Measurements from ENCODE around the gene CER1. TPM values are rescaled to one million over a fixed set of nuclear protein-coding genes. Genes with fewer than 3 reads are reported as not detected.

Gene CER1, protein sequence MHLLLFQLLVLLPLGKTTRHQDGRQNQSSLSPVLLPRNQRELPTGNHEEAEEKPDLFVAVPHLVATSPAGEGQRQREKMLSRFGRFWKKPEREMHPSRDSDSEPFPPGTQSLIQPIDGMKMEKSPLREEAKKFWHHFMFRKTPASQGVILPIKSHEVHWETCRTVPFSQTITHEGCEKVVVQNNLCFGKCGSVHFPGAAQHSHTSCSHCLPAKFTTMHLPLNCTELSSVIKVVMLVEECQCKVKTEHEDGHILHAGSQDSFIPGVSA
- total RNA-seq (2014; rRNA removed; shearing (Covaris generic); ENCODE audit: low replicate concordance), result not detected in 2 replicates

DNA sequence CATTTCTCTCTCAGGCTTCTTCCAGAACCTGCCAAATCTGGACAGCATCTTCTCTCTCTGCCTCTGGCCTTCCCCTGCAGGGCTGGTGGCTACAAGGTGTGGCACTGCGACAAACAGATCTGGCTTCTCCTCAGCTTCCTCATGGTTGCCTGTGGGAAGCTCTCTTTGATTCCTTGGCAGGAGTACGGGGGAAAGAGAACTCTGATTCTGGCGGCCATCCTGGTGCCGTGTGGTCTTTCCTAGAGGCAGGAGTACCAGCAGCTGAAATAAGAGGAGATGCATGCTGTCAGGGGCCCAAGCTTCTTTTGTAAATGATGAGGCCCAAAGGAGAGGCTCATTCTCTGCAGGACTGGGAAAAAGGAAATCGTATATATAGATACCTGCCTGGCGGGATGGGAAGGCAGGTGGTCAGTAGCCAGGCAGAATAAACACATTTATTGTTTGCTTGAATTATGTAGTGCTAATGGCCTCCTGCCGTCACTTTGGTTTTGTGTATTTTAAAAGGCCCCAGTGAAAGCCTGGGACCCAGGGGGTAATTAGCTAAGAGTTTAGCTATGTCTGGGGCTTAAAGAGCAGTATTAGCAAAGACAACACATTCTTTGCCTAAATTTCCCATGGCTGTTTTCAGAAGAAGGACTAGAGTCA lies at the start of gene CER1:
Gene CER1, minus strand, starts transcription at position 343 of the 645 bp plus-strand sequence. Its CDS starts 61 bp downstream, at position 282.
- no peak for DNase-seq
- no peaks in the 10 kb centered on the region for H3K36me3 ChIP-seq
- H3K27me3 ChIP-seq, result peaks cover 81% of the 10 kb centered on the region
- H3K9me3 ChIP-seq, result no peaks in the 10 kb centered on the region
- no peak within 1 kb of the TSS for H3K4me3 ChIP-seq

- Histone ChIP-seq H3K9me3 (no peaks in the 10 kb centered on the region), H3K27me3 (peaks cover 47% of the 10 kb centered on the region), H3K36me3 (no peaks in the 10 kb centered on the region), H3K4me3 (no peak overlapping the region)
- no peak for DNase-seq
Measured at GRCh38 chr9:14770592-14770991, 48.1 kb upstream of the CER1 start.

GRCh38 chr9:14769230-14769571 lies 46.7 kb upstream of the CER1 start:
- DNase-seq, result peak; percentile 67
- no peak overlapping the region for H3K4me3 ChIP-seq
- H3K9me3 ChIP-seq, result no peaks in the 10 kb centered on the region

GRCh38 chr9:14768405-14769229 lies 46.1 kb upstream of the CER1 start:
- H3K27me3 ChIP-seq, result peaks cover 64% of the 10 kb centered on the region
- H3K9me3 ChIP-seq, result no peaks in the 10 kb centered on the region
- peak; percentile 76 for DNase-seq
- H3K36me3 ChIP-seq, result no peaks in the 10 kb centered on the region
- no peak overlapping the region for H3K4me3 ChIP-seq

More at GRCh38 chr9:14769230-14769571, 46.7 kb upstream of the CER1 start:
- H3K36me3 ChIP-seq, result no peaks in the 10 kb centered on the region
- peaks cover 60% of the 10 kb centered on the region for H3K27me3 ChIP-seq

DNA sequence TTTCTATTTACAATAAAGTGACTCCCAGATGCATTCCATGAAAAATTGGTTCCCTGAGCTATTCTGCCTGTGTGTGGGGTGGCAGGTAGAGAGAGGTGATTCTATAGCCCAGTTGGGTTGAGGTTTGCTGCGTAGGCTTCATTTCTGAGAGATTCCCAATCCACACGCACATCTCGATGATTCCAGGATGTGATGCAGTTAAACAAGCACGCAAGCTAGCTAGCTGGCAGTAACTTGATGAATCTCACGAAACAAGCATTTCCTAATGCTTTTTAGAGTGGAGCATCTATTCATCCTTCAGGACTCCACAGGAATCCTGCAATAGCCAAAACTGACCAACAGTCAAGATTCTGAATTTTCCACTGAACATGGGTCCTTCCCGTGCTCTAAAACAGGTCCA lies 43.8 kb upstream of the CER1 start:
- Histone ChIP-seq H3K36me3 (no peaks in the 10 kb centered on the region), H3K4me3 (no peak overlapping the region), H3K27me3 (peaks cover 67% of the 10 kb centered on the region), H3K9me3 (no peaks in the 10 kb centered on the region)
- DNase-seq, result peak; percentile 64

DNA sequence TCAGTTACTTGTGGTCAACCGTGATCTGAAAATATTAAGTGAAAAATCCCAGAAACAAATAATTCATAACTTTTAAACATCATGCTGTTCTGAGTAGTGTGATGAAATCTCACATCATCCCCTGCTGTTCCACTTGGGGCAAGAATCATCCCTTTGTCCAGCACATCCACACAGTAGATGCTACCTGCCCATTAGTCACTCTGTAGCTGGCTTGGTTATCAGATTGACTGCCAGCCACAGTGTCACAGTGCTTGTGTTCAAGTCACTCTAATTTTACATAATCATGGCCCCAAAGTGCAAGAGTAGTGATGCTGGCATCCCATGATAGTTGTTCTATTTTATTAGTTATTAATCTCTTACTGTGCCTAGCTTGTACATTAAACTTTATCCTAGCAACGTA lies 39.1 kb upstream of the CER1 start:
- H3K36me3 ChIP-seq, result no peaks in the 10 kb centered on the region
- no peak for DNase-seq
- peaks cover 71% of the 10 kb centered on the region for H3K27me3 ChIP-seq
- H3K4me3 ChIP-seq, result no peak overlapping the region
- 0 out of 2 replicates have a peak, but pooled peaks cover 2% of the 10 kb centered on the region for H3K9me3 ChIP-seq

DNA sequence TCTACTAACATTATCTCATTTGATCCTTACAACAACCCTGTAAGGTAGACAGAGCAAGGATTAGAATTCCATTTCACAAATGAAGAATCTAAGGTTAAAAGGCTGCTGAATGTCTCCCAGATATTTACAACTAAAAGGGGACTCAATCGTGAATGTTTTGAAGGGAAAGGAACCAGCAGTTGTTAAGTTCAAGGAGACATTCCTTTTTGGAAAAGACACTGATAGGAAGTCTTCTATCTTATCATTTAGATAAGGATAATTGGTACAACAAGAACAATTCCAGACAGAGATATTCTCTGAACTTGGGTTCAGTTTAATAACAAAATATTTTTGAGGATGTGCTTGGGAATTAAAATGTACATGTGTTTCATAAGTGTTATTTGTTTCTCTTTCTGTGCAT lies 37.5 kb upstream of the CER1 start:
- no peak for DNase-seq
- H3K9me3 ChIP-seq, result 0 out of 2 replicates have a peak, but pooled peaks cover 2% of the 10 kb centered on the region
- H3K27me3 ChIP-seq, result peaks cover 63% of the 10 kb centered on the region
- no peak overlapping the region for H3K4me3 ChIP-seq
- H3K36me3 ChIP-seq, result no peaks in the 10 kb centered on the region

GRCh38 chr9:14756291-14756690 lies 33.8 kb upstream of the CER1 start:
- 0 out of 2 replicates have a peak, but pooled peaks cover 2% of the 10 kb centered on the region for H3K9me3 ChIP-seq

DNA sequence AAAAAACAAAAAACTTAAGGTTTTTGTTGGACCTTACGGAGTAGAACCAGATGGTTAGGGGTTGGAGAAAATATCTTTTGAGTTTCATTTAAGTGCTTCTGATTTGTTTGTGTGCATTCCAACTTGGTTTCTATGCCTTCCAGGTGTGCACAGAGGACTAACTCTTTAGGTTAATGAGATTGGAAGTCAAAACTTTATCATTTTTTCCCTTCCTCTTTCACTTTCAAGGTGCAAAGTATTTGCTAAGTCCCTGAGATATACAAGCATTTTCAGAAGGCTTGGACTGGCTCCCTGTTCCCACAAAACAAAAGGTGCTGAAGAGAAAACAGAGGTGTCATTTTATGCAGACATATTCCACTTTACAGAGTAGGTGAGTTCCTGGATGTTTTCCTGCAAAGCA lies 30.3 kb upstream of the CER1 start:
- DNase-seq, result no peak
- Histone ChIP-seq H3K36me3 (no peaks in the 10 kb centered on the region), H3K4me3 (no peak overlapping the region), H3K27me3 (peaks cover 66% of the 10 kb centered on the region), H3K9me3 (no peaks in the 10 kb centered on the region)

More at GRCh38 chr9:14756291-14756690, 33.8 kb upstream of the CER1 start:
- no peak overlapping the region for H3K4me3 ChIP-seq
- no peaks in the 10 kb centered on the region for H3K36me3 ChIP-seq
- DNase-seq, result no peak
- H3K27me3 ChIP-seq, result peaks cover 59% of the 10 kb centered on the region

GRCh38 chr9:14752271-14752670 lies 29.7 kb upstream of the CER1 start:
- H3K4me3 ChIP-seq, result no peak overlapping the region
- H3K27me3 ChIP-seq, result peaks cover 66% of the 10 kb centered on the region
- no peaks in the 10 kb centered on the region for H3K36me3 ChIP-seq
- DNase-seq, result no peak
- H3K9me3 ChIP-seq, result no peaks in the 10 kb centered on the region

- H3K4me3 ChIP-seq, result no peak overlapping the region
- no peaks in the 10 kb centered on the region for H3K36me3 ChIP-seq
- no peaks in the 10 kb centered on the region for H3K9me3 ChIP-seq
- no peak for DNase-seq
- H3K27me3 ChIP-seq, result peaks cover 58% of the 10 kb centered on the region
Measured at GRCh38 chr9:14750821-14751220, 28.3 kb upstream of the CER1 start.

DNA sequence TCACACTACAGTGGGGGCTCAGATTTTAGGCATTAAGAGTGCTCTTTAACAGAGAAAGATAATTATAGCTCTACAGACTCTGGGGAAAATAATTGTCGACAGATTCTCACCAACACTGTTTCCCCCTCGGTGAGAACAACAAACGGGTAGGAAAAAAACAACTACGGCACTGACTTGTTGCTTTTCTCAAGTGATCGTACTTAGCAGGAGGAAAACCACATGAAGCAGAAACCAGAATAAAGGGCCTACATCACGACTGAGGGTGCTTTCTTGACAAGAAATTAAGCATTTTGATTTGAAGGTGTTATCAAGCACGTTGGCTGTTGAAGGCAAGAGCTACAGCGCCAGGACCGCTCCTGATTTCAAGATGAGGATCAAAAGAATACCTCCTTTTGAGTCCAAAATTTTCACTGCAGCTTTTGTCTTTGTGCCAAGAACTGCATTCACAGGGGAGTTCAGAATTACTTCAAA lies 27.2 kb upstream of the CER1 start:
- Histone ChIP-seq H3K4me3 (no peak overlapping the region), H3K27me3 (peaks cover 57% of the 10 kb centered on the region), H3K36me3 (no peaks in the 10 kb centered on the region), H3K9me3 (no peaks in the 10 kb centered on the region)
- DNase-seq, result no peak

DNA sequence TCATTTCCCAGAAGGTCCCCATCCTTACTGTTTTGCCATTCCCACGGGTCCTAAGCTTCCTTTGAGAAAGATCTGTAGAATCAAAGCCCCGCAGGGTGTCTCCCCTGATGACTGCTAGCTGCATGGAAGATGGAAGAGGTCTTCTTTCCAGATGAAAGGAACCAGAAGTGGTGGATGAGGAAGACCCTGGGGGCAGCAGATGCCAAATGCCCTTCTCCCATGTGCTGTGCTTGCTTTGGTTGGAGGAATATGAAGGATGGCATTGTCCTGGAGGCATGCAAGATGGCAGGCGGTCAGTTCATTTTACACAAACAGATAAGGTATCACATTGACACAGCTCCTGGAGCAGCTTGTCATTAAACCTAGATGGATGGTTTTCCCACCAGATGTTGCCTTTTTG lies 25.8 kb upstream of the CER1 start:
- no peak overlapping the region for H3K4me3 ChIP-seq
- peaks cover 54% of the 10 kb centered on the region for H3K27me3 ChIP-seq
- H3K9me3 ChIP-seq, result no peaks in the 10 kb centered on the region
- DNase-seq, result no peak
- no peaks in the 10 kb centered on the region for H3K36me3 ChIP-seq

DNA sequence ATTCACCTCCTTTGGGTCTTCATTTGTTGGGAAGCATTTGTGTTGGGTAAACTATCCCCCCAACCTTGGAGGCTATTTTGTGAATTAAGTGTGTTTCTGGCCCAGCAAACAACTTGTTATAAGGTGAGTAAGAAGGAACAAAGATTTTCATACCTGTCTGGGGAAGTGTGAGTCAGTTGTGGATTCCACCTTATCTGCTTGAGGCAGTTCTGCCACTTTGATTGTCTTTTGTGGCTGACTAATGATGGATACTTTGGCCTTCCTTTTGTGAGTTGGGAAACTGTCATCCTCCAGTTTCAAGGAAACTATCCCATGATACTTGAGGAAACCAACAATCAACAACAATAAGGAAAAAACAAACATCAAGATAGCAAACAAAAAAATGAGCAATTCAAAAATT lies 24.6 kb upstream of the CER1 start:
- no peaks in the 10 kb centered on the region for H3K36me3 ChIP-seq
- no peaks in the 10 kb centered on the region for H3K9me3 ChIP-seq
- peaks cover 47% of the 10 kb centered on the region for H3K27me3 ChIP-seq
- H3K4me3 ChIP-seq, result no peak overlapping the region
- DNase-seq, result no peak

DNA sequence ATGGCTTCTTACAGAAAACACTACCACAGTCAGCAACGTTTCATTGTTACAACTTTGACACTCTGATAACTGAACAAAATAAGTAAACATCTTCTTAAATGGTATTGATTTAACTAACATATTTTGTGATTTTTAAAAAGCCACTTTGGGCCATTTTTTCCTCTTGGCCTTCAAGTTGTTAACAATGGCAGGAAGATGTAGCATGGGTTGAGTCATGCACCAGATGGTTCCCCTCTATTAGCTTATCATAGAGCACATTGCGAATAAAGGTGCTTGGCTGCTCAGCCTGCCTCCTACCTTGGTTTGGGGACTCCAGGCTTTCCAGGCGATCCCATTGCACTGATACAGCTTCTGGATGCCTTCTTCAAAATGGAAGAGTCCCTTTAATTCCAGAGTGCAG lies 24.1 kb upstream of the CER1 start:
- Histone ChIP-seq H3K36me3 (no peaks in the 10 kb centered on the region), H3K9me3 (no peaks in the 10 kb centered on the region), H3K4me3 (no peak overlapping the region), H3K27me3 (peaks cover 42% of the 10 kb centered on the region)
- no peak for DNase-seq

- Histone ChIP-seq H3K9me3 (no peaks in the 10 kb centered on the region), H3K4me3 (no peak overlapping the region), H3K27me3 (peaks cover 26% of the 10 kb centered on the region), H3K36me3 (no peaks in the 10 kb centered on the region)
- DNase-seq, result no peak
Measured at GRCh38 chr9:14744768-14745167, 22.2 kb upstream of the CER1 start.

DNA sequence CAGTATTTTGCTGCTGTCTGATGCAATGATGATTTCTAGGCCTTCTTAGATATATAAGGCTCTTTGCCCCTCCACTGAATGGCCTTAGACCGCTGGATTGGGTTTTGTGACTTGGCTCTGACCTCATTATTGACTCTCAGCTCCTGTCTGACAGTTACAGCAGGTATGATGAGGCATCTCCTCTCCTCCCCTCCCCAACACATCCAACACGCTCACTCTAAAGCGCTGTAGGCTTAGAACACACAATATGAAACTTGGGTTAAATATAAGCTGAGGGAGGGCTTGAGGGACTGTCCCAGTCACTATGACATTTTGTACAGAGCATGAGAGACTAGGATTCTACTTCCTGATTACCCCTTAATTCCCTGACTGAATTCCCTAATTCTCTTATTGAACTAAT lies 18.8 kb upstream of the CER1 start:
- H3K36me3 ChIP-seq, result no peaks in the 10 kb centered on the region
- H3K27me3 ChIP-seq, result peaks cover 27% of the 10 kb centered on the region
- no peak overlapping the region for H3K4me3 ChIP-seq
- H3K9me3 ChIP-seq, result no peaks in the 10 kb centered on the region
- no peak for DNase-seq
